Common myeloid progenitor, CD34-positive (primary cell): ENCODE measurements around the gene PSME1.

Experiments
- CTCF ChIA-PET: fragments of 350-600 bp; sonication (Branson Sonifier 250); formaldehyde crosslinking; loops from one replicate; lab custom pipeline; 2021; ENCODE audit warnings: antibody characterized with exemption; lab: Charles Lee
- POLR2A ChIA-PET: fragments of 350-600 bp; sonication (Branson Sonifier 250); formaldehyde crosslinking; loops from one replicate; lab custom pipeline; 2021; ENCODE audit warnings: antibody characterized with exemption; lab: Charles Lee
- DNase-seq, 3 donors: peaks; one replicate each; pipeline versions ENCODE4 v3.0.0 to v3.0.0-alpha.2; 2013
- H3K27ac ChIP-seq, 2 experiments: 1 replicate in 1 of 2; 2 replicates in 1 of 2; pipeline ENCODE4 v1.7.0; 2013; ENCODE audit warnings: inconsistent platforms in 2 of 2, low read length in 2 of 2, mild to moderate bottlenecking in 2 of 2, low read depth in 1 of 2, moderate library complexity in 1 of 2; ENCODE audit not compliant: severe bottlenecking in 2 of 2, insufficient read depth in 1 of 2, poor library complexity in 1 of 2
- H3K27me3 ChIP-seq, 5 experiments: replicated peaks in 2 of 5; 1 replicate in 3 of 5; 2 replicates in 2 of 5; pipeline versions ENCODE4 v1.6.1 to v1.7.0; 2013; ENCODE audit warnings: low read length in 4 of 5, mild to moderate bottlenecking in 2 of 5, moderate library complexity in 2 of 5, inconsistent platforms in 1 of 5; ENCODE audit not compliant: insufficient read depth in 5 of 5, control insufficient read depth in 4 of 5
- H3K36me3 ChIP-seq, 4 experiments: 1 replicate in 2 of 4; 2 replicates in 2 of 4; pipeline versions ENCODE4 v1.6.1 to v1.7.0; 2013; ENCODE audit warnings: low read length in 3 of 4, control low read depth in 1 of 4, mild to moderate bottlenecking in 1 of 4; ENCODE audit not compliant: control insufficient read depth in 4 of 4, insufficient read depth in 4 of 4
- H3K4me1 ChIP-seq, 4 experiments: 1 replicate in 3 of 4; 2 replicates in 1 of 4; pipeline versions ENCODE4 v1.6.1 to v1.7.1; 2013; ENCODE audit warnings: low read length in 3 of 4, mild to moderate bottlenecking in 3 of 4, control low read depth in 1 of 4, inconsistent platforms in 1 of 4, moderate library complexity in 1 of 4; ENCODE audit not compliant: control insufficient read depth in 4 of 4, insufficient read depth in 4 of 4; ENCODE audit errors: control extremely low read depth in 1 of 4
- H3K4me3 ChIP-seq, 7 experiments: 1 replicate in 4 of 7; 2 replicates in 3 of 7; pipeline versions ENCODE4 v1.5.1 to v1.7.0; 2013; ENCODE audit warnings: mild to moderate bottlenecking in 7 of 7, low read length in 6 of 7, moderate library complexity in 6 of 7, inconsistent platforms in 2 of 7, low read depth in 2 of 7, control low read depth in 1 of 7; ENCODE audit not compliant: insufficient read depth in 4 of 7, control insufficient read depth in 1 of 7; ENCODE audit errors: extremely low read depth in 1 of 7
- H3K9me3 ChIP-seq, 5 experiments: 1 replicate in 4 of 5; 2 replicates in 1 of 5; pipeline versions ENCODE4 v1.6.1 to v1.7.1; 2013; ENCODE audit warnings: low read length in 4 of 5, mild to moderate bottlenecking in 2 of 5, inconsistent platforms in 1 of 5, low read depth in 1 of 5, moderate library complexity in 1 of 5; ENCODE audit not compliant: control insufficient read depth in 4 of 5, insufficient read depth in 2 of 5; ENCODE audit errors: control extremely low read depth in 1 of 5
- WGBS: methylation state at CpG from one replicate; pipeline ENCODE4 v1.1.5; 2013; ENCODE audit not compliant: insufficient coverage; 5-methylcytosine and 5-hydroxymethylcytosine counted together

Gene PSME1

GRCh38 chr14:24127673-24128072 is 8.3 kb upstream of the PSME1 start:
- POLR2A ChIA-PET: no interaction called here
- CTCF ChIA-PET: interaction anchor here (1.2 to 3.1 kb wide), 4 partner anchors 9 to 33 kb away, joined by 5 to 18 read pairs (median 8); partner anchors contain the start of genes DCAF11 and NRL
- no peak overlapping the region for H3K27ac ChIP-seq
- H3K36me3 ChIP-seq: peaks cover 7 to 19% (median 14%) of the 10 kb centered on the region in 4 experiments
- H3K4me1 ChIP-seq: peaks cover 0 to 16% (median 10%) of the 10 kb centered on the region in 4 experiments
- no peaks in the 10 kb centered on the region for H3K9me3 ChIP-seq
- H3K4me3 ChIP-seq: no peak overlapping the region
- 100% methylated on average over 2 of the region's 2 CpGs for WGBS
- no peaks in the 10 kb centered on the region for H3K27me3 ChIP-seq
- no peak for DNase-seq

GRCh38 chr14:24129410-24129998 is 6.5 kb upstream of the PSME1 start:
- POLR2A ChIA-PET: interaction anchor here (1.1 kb wide), 1 partner anchor 13 kb away, joined by 3 read pairs; no protein-coding TSS in a partner anchor
- H3K27me3 ChIP-seq: no peaks in the 10 kb centered on the region
- no peaks in the 10 kb centered on the region for H3K9me3 ChIP-seq
- WGBS: 96% methylated on average over 6 of the region's 8 CpGs
- DNase-seq: no peak
- peaks cover 0 to 1% (median 0%) of the 10 kb centered on the region in 4 experiments for H3K36me3 ChIP-seq
- no peak overlapping the region for H3K4me3 ChIP-seq
- no peak overlapping the region for H3K27ac ChIP-seq
- peaks cover 0 to 20% (median 10%) of the 10 kb centered on the region in 4 experiments for H3K4me1 ChIP-seq
- CTCF ChIA-PET: interaction anchor here (1.6 to 5.7 kb wide), 2 partner anchors 12 to 20 kb away, joined by 4 to 46 read pairs; partner anchors contain the start of genes DCAF11 and NRL

- ChIA-PET CTCF (interaction anchor here (1.6 to 5.7 kb wide), 2 partner anchors 13 to 21 kb away, joined by 4 to 46 read pairs; partner anchors contain the start of genes DCAF11 and NRL), POLR2A (no interaction called here)
These were observed 5.6 kb upstream of the PSME1 start, which contains the start of gene FITM1 for GRCh38 chr14:24130380-24130716. Gene FITM1, plus strand, starts transcription at chr14:24130659. Its CDS starts 905 bp downstream, at chr14:24131564.

GRCh38 chr14:24130717-24131548 is 5.1 kb upstream of the PSME1 start:
- CTCF ChIA-PET: interaction anchor here (1.6 to 5.7 kb wide), 4 partner anchors 10 to 29 kb away, joined by 4 to 46 read pairs (median 10); partner anchors contain the start of genes DCAF11, EMC9, IRF9 and NRL

More at GRCh38 chr14:24130380-24130716, 5.6 kb upstream of the PSME1 start, which contains the start of gene FITM1:
- Histone ChIP-seq H3K9me3 (no peaks in the 10 kb centered on the region), H3K27ac (no peak within 1 kb of the TSS), H3K27me3 (no peaks in the 10 kb centered on the region), H3K4me1 (peaks cover 0 to 22% (median 12%) of the 10 kb centered on the region in 4 experiments), H3K36me3 (no peaks in the 10 kb centered on the region), H3K4me3 (no peak within 1 kb of the TSS)
- DNase-seq: no peak
- WGBS: 92% methylated on average over 4 of the region's 5 CpGs

GRCh38 chr14:24131549-24131966 is 4.4 kb upstream of the PSME1 start:
- H3K36me3 ChIP-seq: no peaks in the 10 kb centered on the region
- DNase-seq: no peak
- WGBS: 96% methylated on average over 10 of the region's 15 CpGs
- no peak overlapping the region for H3K27ac ChIP-seq
- H3K9me3 ChIP-seq: no peaks in the 10 kb centered on the region
- H3K27me3 ChIP-seq: no peaks in the 10 kb centered on the region
- POLR2A ChIA-PET: no interaction called here
- CTCF ChIA-PET: interaction anchor here (2.6 to 5.7 kb wide), 3 partner anchors 9 to 29 kb away, joined by 9 to 46 read pairs (median 11); partner anchors contain the start of genes DCAF11, EMC9, IRF9 and NRL
- peaks cover 0 to 28% (median 18%) of the 10 kb centered on the region in 4 experiments for H3K4me1 ChIP-seq
- no peak overlapping the region for H3K4me3 ChIP-seq

More at GRCh38 chr14:24130717-24131548, 5.1 kb upstream of the PSME1 start:
- H3K27me3 ChIP-seq: no peaks in the 10 kb centered on the region
- peaks cover 0 to 26% (median 15%) of the 10 kb centered on the region in 4 experiments for H3K4me1 ChIP-seq
- no peak overlapping the region for H3K27ac ChIP-seq
- H3K9me3 ChIP-seq: no peaks in the 10 kb centered on the region
- WGBS: 88% methylated on average over 7 of the region's 7 CpGs
- no peak overlapping the region for H3K4me3 ChIP-seq
- POLR2A ChIA-PET: no interaction called here
- DNase-seq: no peak
- H3K36me3 ChIP-seq: no peaks in the 10 kb centered on the region

- ChIA-PET CTCF (interaction anchor here (2.6 to 5.7 kb wide), 3 partner anchors 9 to 28 kb away, joined by 9 to 46 read pairs (median 11); partner anchors contain the start of genes DCAF11, EMC9, IRF9 and NRL), POLR2A (interaction anchor here (1.0 kb wide), 1 partner anchor 9 kb away, joined by 3 read pairs; the partner anchor contains the start of gene EMC9)
- DNase-seq: peak in 1 of 3 donors; percentile 33
- Histone ChIP-seq H3K27me3 (no peaks in the 10 kb centered on the region), H3K9me3 (no peaks in the 10 kb centered on the region), H3K36me3 (peaks cover 0 to 2% (median under 1%) of the 10 kb centered on the region in 4 experiments), H3K4me1 (peaks cover 0 to 34% (median 24%) of the 10 kb centered on the region in 4 experiments), H3K27ac (no peak overlapping the region), H3K4me3 (peak overlapping the region in 1 of 7 experiments; percentile 26)
- WGBS: 37% methylated on average over 22 of the region's 24 CpGs
These were observed 3.8 kb upstream of the PSME1 start for GRCh38 chr14:24132061-24132685.
